HEK293 (cell line): ENCODE data around the gene INAVA.

Experiments used
- CTCF ChIA-PET: fragments of 350-600 bp; formaldehyde crosslinking; extraction: SDS; loops from one replicate; lab custom pipeline; 2021; ENCODE audit warnings: antibody characterized with exemption; lab: Yijun Ruan, JAX
- POLR2A ChIA-PET: fragments of 300-600 bp; formaldehyde crosslinking; extraction: SDS; loops from one replicate; lab custom pipeline; 2020; ENCODE audit warnings: antibody characterized with exemption, inconsistent platforms; lab: Yijun Ruan, JAX
- H3K27ac ChIP-seq: fragments of 200-500 bp; sonication (Bioruptor generic); 2 replicates; pipeline ENCODE4 v1.5.1; 2014; ENCODE audit warnings: low read depth, low read length, control low read depth, inconsistent platforms; ENCODE audit errors: extremely low read depth
- H3K36me3 ChIP-seq, 2 experiments: fragments of 200-500 bp in 1 of 2; sonication (Bioruptor generic) in 1 of 2; 1 replicate in 1 of 2; 2 replicates in 1 of 2; pipeline ENCODE4 v1.5.1; 2014 to 2017; ENCODE audit warnings: inconsistent platforms in 2 of 2, low read length in 2 of 2; ENCODE audit not compliant: control insufficient read depth in 2 of 2, insufficient read depth in 1 of 2
- H3K4me1 ChIP-seq: fragments of 200-500 bp; sonication (Bioruptor generic); 2 replicates; pipeline ENCODE4 v1.5.1; 2014; ENCODE audit warnings: mild to moderate bottlenecking, low read length, inconsistent platforms; ENCODE audit not compliant: control insufficient read depth, insufficient read depth
- H3K4me3 ChIP-seq: 2 replicates; pipeline ENCODE4 v1.5.1; 2011; ENCODE audit warnings: low read depth, mild to moderate bottlenecking, control low read depth, low read length, moderate library complexity
- H3K9me3 ChIP-seq: fragments of 200-500 bp; sonication (Bioruptor generic); 2 replicates; pipeline ENCODE4 v1.5.1; 2014; ENCODE audit warnings: low read depth, low read length, inconsistent platforms; ENCODE audit not compliant: control insufficient read depth, insufficient read depth
- GLI2 ChIP-seq: fragments of 450-650 bp; formaldehyde crosslinking; IDR thresholded peaks from 2 replicates; pipeline ENCODE4; 2017; ENCODE audit warnings: missing biosample characterization, missing genetic modification characterization, low read depth, borderline replicate concordance
- GLIS1 ChIP-seq: fragments of 450-650 bp; formaldehyde crosslinking; IDR thresholded peaks from 2 replicates; pipeline ENCODE4 v1.5.1; 2016; ENCODE audit warnings: missing biosample characterization, missing genetic modification characterization
- KLF10 ChIP-seq: fragments of 450-650 bp; IDR thresholded peaks from 2 replicates; pipeline ENCODE4 v1.5.1; 2018; ENCODE audit warnings: missing biosample characterization, mild to moderate bottlenecking, missing genetic modification characterization
- OSR2 ChIP-seq: fragments of 450-650 bp; formaldehyde crosslinking; IDR thresholded peaks from 2 replicates; pipeline ENCODE4 v1.5.1; 2016; ENCODE audit warnings: missing biosample characterization, missing genetic modification characterization
- TRIM28 ChIP-seq: IDR thresholded peaks from 2 replicates; pipeline ENCODE4 v1.6.1; 2011; ENCODE audit warnings: low read length, control low read depth, borderline replicate concordance
- ZBTB48 ChIP-seq: fragments of 450-650 bp; formaldehyde crosslinking; IDR thresholded peaks from 2 replicates; pipeline ENCODE4 v1.5.1; 2016; ENCODE audit warnings: missing biosample characterization, missing genetic modification characterization
- ZFP37 ChIP-seq: fragments of 450-650 bp; formaldehyde crosslinking; IDR thresholded peaks from 2 replicates; pipeline ENCODE4 v1.5.1; 2016; ENCODE audit warnings: missing biosample characterization, missing genetic modification characterization
- ZNF10 ChIP-seq: fragments of 450-650 bp; formaldehyde crosslinking; IDR thresholded peaks from 2 replicates; pipeline ENCODE4 v1.5.1; 2017; ENCODE audit warnings: missing biosample characterization, missing genetic modification characterization
- ZNF132 ChIP-seq: fragments of 450-650 bp; formaldehyde crosslinking; IDR thresholded peaks from 2 replicates; pipeline ENCODE4 v1.5.1; 2017; ENCODE audit warnings: missing biosample characterization, missing genetic modification characterization, borderline replicate concordance
- ZNF175 ChIP-seq: fragments of 450-650 bp; formaldehyde crosslinking; IDR thresholded peaks from 2 replicates; pipeline ENCODE4 v1.5.1; 2016; ENCODE audit warnings: missing biosample characterization, missing genetic modification characterization
- ZNF292 ChIP-seq: fragments of 450-650 bp; formaldehyde crosslinking; IDR thresholded peaks from 2 replicates; pipeline ENCODE4 v1.5.1; 2016; ENCODE audit warnings: low read depth, missing biosample characterization, missing genetic modification characterization, borderline replicate concordance
- ZNF324 ChIP-seq: fragments of 450-650 bp; formaldehyde crosslinking; IDR thresholded peaks from 2 replicates; pipeline ENCODE4 v1.5.1; 2016; ENCODE audit warnings: missing biosample characterization, missing genetic modification characterization
- ZNF341 ChIP-seq: fragments of 450-650 bp; formaldehyde crosslinking; IDR thresholded peaks from 2 replicates; pipeline ENCODE4; 2016; ENCODE audit warnings: low read depth, missing biosample characterization, missing genetic modification characterization
- ZNF423 ChIP-seq: fragments of 450-650 bp; formaldehyde crosslinking; IDR thresholded peaks from 2 replicates; pipeline ENCODE4 v1.5.1; 2016; ENCODE audit warnings: missing biosample characterization, missing genetic modification characterization
- ZNF426 ChIP-seq: fragments of 450-650 bp; formaldehyde crosslinking; IDR thresholded peaks from 2 replicates; pipeline ENCODE4 v1.5.1; 2017; ENCODE audit warnings: missing biosample characterization, missing genetic modification characterization, mild to moderate bottlenecking, inconsistent platforms, moderate library complexity
- ZNF433 ChIP-seq: fragments of 450-650 bp; formaldehyde crosslinking; IDR thresholded peaks from 2 replicates; pipeline ENCODE4 v1.5.1; 2016; ENCODE audit warnings: missing biosample characterization, missing genetic modification characterization, low read depth
- ZNF560 ChIP-seq: fragments of 450-650 bp; formaldehyde crosslinking; IDR thresholded peaks from 2 replicates; pipeline ENCODE4 v1.5.1; 2017; ENCODE audit warnings: missing biosample characterization, missing genetic modification characterization, borderline replicate concordance
- ZNF561 ChIP-seq: fragments of 450-650 bp; IDR thresholded peaks from 2 replicates; pipeline ENCODE4 v1.5.1; 2018; ENCODE audit warnings: missing biosample characterization, missing genetic modification characterization, borderline replicate concordance
- ZNF580 ChIP-seq: fragments of 450-650 bp; formaldehyde crosslinking; IDR thresholded peaks from 2 replicates; pipeline ENCODE4 v1.5.1; 2016; ENCODE audit warnings: missing biosample characterization, missing genetic modification characterization
- ZNF585B ChIP-seq: fragments of 450-650 bp; formaldehyde crosslinking; IDR thresholded peaks from 2 replicates; pipeline ENCODE4 v1.5.1; 2016; ENCODE audit warnings: missing biosample characterization, missing genetic modification characterization
- ZNF596 ChIP-seq: fragments of 450-650 bp; IDR thresholded peaks from 2 replicates; pipeline ENCODE4 v1.5.0; 2018; ENCODE audit warnings: missing biosample characterization, mild to moderate bottlenecking, missing genetic modification characterization, moderate library complexity
- ZNF610 ChIP-seq: fragments of 450-650 bp; formaldehyde crosslinking; IDR thresholded peaks from 2 replicates; pipeline ENCODE4 v1.5.1; 2016; ENCODE audit warnings: missing biosample characterization, missing genetic modification characterization, borderline replicate concordance
- ZNF664 ChIP-seq: fragments of 450-650 bp; formaldehyde crosslinking; IDR thresholded peaks from 2 replicates; pipeline ENCODE4 v1.5.1; 2016; ENCODE audit warnings: missing biosample characterization, missing genetic modification characterization
- ZNF670 ChIP-seq: fragments of 450-650 bp; formaldehyde crosslinking; IDR thresholded peaks from 2 replicates; pipeline ENCODE4 v1.5.1; 2016; ENCODE audit warnings: missing biosample characterization, missing genetic modification characterization, low read depth
- ZNF768 ChIP-seq: fragments of 450-650 bp; formaldehyde crosslinking; IDR thresholded peaks from 2 replicates; pipeline ENCODE4 v1.5.1; 2018; ENCODE audit warnings: missing biosample characterization, mild to moderate bottlenecking, missing genetic modification characterization
- ZNF830 ChIP-seq: fragments of 450-650 bp; IDR thresholded peaks from 2 replicates; pipeline ENCODE4 v1.5.0; 2018; ENCODE audit warnings: missing biosample characterization, missing genetic modification characterization, low read depth, mild to moderate bottlenecking, moderate library complexity
- ZSCAN30 ChIP-seq: fragments of 450-650 bp; IDR thresholded peaks from 2 replicates; pipeline ENCODE4 v1.5.1; 2018; ENCODE audit warnings: missing biosample characterization, mild to moderate bottlenecking, missing genetic modification characterization, moderate library complexity
- TF ChIP-seq, protein P1 (sequence below): fragments of 450-650 bp; formaldehyde crosslinking; IDR thresholded peaks from 2 replicates; pipeline ENCODE4 v1.5.1; 2016; ENCODE audit warnings: missing biosample characterization, missing genetic modification characterization, low read depth

The INAVA gene

DNA sequence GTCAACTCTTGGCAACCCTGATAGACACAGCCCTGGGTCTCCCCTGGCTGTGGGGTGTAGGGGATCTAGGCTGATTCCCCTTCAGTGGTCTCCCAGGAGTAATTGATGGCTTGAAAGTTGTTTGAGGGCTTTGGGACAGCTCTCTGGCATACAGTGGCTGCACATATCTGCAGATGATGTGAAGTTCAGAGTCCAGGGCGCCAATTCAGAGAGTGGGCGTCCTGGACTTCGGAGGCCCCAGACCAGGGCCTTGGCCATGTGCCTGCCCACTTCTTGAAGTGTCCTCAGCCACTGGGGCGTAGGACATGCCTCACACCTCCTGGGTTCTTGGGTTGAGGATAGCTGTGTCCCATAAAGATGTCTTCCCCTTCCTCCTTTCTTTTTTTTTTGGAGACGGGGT, 2.6 kb downstream of the INAVA start:
- Histone ChIP-seq H3K4me3 (no peak overlapping the region), H3K9me3 (no peaks in the 10 kb centered on the region), H3K27ac (no peak overlapping the region), H3K4me1 (peaks cover 4% of the 10 kb centered on the region; the same call in 1 of the 2 replicates), H3K36me3 (peaks cover 0 to 34% of the 10 kb centered on the region in 2 experiments; a peak in 1 of 3 replicates)
- TF ChIP-seq GLI2 (tag by site-specific recombination) = no peak
- TF ChIP-seq ZNF132 (tag by site-specific recombination) = no peak
- TF ChIP-seq OSR2 (tag by site-specific recombination) = no peak
- TF ChIP-seq ZNF596 = no peak
- no peak for TF ChIP-seq GLIS1
- no peak for TF ChIP-seq ZNF585B (tag by site-specific recombination)
- no peak for TF ChIP-seq ZNF610 (tag by site-specific recombination)
- no peak for TF ChIP-seq ZNF670 (tag by site-specific recombination)
- no peak for TF ChIP-seq ZNF433 (tag by site-specific recombination)
- no peak for TF ChIP-seq KLF10
- TF ChIP-seq ZBTB48 = no peak
- no peak for TF ChIP-seq TRIM28
- no peak for TF ChIP-seq ZNF664 (tag by site-specific recombination)
- no peak for TF ChIP-seq ZNF324 (tag by site-specific recombination)
- TF ChIP-seq ZNF426 (tag by site-specific recombination) = no peak
- POLR2A ChIA-PET = interaction anchor here (1.0 to 1.1 kb wide), 2 partner anchors 8 to 227 kb away, joined by 3 read pairs; partner anchors contain the start of gene DDX59
- CTCF ChIA-PET = interaction anchor here (1.0 to 1.1 kb wide), 3 partner anchors 17 to 189 kb away, joined by 3 to 5 read pairs (median 4); no protein-coding TSS in a partner anchor

DNA sequence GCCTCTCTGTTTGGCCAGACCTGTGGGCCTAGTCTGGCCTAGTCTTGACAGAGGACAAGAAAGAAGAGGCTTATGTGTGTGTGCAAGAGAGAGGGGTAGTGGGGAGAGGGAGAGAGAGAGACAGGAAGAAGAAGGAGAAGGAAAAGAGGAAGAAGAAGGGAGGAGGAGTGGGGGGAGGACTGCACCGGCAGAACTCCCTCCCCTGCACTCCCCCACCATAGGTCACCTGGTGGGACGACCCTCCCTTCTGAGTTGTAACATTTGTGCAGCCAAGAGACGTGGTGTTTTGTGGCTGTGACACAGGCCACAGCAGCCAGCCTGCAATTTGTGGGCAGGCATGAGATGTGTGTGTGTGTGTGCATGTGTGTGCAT, 4.3 kb downstream of the INAVA start:
- Histone ChIP-seq H3K4me1 (peaks cover 4% of the 10 kb centered on the region; the same call in 1 of the 2 replicates), H3K27ac (no peak overlapping the region), H3K4me3 (no peak overlapping the region), H3K36me3 (peaks cover 0 to 41% of the 10 kb centered on the region in 2 experiments; a peak in 1 of 3 replicates), H3K9me3 (no peaks in the 10 kb centered on the region)
- no peak for TF ChIP-seq ZNF610 (tag by site-specific recombination)
- no peak for TF ChIP-seq ZNF580
- no peak for TF ChIP-seq ZNF10 (tag by site-specific recombination)
- TF ChIP-seq, protein P1, sequence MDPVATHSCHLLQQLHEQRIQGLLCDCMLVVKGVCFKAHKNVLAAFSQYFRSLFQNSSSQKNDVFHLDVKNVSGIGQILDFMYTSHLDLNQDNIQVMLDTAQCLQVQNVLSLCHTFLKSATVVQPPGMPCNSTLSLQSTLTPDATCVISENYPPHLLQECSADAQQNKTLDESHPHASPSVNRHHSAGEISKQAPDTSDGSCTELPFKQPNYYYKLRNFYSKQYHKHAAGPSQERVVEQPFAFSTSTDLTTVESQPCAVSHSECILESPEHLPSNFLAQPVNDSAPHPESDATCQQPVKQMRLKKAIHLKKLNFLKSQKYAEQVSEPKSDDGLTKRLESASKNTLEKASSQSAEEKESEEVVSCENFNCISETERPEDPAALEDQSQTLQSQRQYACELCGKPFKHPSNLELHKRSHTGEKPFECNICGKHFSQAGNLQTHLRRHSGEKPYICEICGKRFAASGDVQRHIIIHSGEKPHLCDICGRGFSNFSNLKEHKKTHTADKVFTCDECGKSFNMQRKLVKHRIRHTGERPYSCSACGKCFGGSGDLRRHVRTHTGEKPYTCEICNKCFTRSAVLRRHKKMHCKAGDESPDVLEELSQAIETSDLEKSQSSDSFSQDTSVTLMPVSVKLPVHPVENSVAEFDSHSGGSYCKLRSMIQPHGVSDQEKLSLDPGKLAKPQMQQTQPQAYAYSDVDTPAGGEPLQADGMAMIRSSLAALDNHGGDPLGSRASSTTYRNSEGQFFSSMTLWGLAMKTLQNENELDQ (tag by site-specific recombination) = no peak
- TF ChIP-seq ZNF423 = no peak
- ChIA-PET POLR2A (no interaction called here), CTCF (no interaction called here)

- Histone ChIP-seq H3K4me1 (peaks cover 4% of the 10 kb centered on the region; the same call in 1 of the 2 replicates), H3K9me3 (no peaks in the 10 kb centered on the region), H3K4me3 (no peak overlapping the region), H3K27ac (no peak overlapping the region), H3K36me3 (peaks cover 0 to 41% of the 10 kb centered on the region in 2 experiments; a peak in 1 of 3 replicates)
- CTCF ChIA-PET = no interaction called here
- POLR2A ChIA-PET = no interaction called here
- TF ChIP-seq ZNF341 (tag by site-specific recombination) (no peak), ZNF292 (tag by site-specific recombination) (no peak), KLF10 (no peak), ZNF561 (no peak), ZNF830 (tag by site-specific recombination) (no peak), ZNF560 (tag by site-specific recombination) (no peak), ZFP37 (tag by site-specific recombination) (no peak), ZNF433 (tag by site-specific recombination) (no peak), ZNF768 (tag by site-specific recombination) (no peak), ZSCAN30 (tag by site-specific recombination) (no peak), ZNF175 (no peak)
These were observed 4.8 kb downstream of the INAVA start for GRCh38 chr1:200899451-200899915.
